Measurements from ENCODE around the gene NOP10.
"Not testable (repeated sequence)": the region's sequence is repeated elsewhere in the genome, so short reads cannot be mapped to it uniquely, and the experiment has no call there.

NOP10 gene

DNA sequence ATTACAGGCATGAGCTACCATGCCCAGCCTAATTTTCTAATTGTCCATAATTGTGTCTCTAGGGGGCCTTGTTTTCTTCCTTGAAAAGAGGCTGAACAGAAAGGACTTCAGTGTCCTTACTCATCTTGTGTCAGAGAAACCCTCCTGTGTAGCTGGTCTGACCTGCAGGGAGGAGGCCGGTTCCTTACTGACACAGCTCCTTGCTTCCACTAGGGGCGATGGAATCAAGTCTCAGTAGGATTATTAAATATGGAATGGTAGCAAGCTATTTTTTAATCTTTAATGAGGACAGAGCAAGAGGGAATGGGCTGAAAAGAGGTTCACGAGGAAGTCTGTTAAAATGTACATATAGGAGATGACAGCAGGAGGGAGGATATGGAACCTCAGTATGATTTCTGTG, 15.4 kb upstream of the NOP10 start:
- DNase-seq, result no peak

DNA sequence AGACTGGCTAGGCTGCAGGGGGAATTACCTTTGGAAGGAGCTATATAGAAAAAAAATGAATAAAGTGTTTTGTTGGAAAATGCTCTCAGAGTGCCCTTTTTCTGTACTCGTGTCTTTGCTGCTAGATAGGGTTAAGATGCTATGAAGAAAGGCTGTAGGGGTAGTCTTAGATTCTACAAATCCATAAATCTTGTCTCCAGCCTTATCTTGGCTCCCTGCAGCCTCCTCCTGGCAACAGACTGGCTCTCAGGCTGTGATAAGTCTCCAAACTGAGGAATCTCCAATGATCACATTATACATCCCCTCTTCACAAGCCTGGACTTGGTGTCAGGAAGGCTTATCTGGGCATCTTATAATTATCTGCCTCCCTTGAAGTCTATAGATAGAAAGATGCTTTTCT, 14.7 kb upstream of the NOP10 start:
- no peak for DNase-seq

DNA sequence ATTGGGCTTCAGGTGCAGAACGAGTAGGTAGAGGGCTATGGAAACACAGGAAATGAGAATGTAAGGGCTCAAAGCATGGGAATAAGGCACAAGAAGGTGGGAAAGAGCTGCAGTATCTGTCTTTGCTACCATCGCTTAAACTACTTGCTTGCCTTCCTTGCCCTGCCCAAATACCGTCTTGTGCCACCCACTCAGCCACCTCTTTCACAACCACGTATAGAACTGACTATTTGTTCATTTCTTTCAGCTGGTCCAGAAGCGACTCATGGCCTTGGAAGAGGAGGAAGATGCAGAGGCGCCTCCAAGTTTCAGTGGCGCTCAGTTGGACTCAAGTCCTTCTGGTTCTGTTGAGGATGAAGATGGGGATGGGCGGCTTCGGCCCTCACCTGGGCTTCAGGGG, 12.3 kb upstream of the NOP10 start:
- DNase-seq, result no peak

DNA sequence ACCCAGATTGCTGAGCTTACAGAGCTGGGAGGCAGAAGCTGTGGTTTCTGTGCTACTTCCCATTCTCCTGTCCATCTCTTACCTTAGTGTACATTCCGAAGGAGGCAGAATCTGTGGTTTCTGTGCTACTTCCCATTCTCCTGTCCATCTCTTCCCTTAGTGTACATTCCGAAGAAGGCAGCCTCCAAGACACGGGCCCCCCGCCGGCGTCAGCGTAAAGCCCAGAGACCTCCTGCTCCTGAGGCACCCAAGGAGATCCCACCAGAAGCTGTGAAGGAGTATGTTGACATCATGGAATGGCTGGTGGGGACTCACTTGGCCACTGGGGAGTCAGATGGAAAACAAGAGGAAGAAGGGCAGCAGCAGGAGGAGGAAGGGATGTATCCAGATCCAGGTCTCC, 11.3 kb upstream of the NOP10 start:
- DNase-seq, result no peak

DNA sequence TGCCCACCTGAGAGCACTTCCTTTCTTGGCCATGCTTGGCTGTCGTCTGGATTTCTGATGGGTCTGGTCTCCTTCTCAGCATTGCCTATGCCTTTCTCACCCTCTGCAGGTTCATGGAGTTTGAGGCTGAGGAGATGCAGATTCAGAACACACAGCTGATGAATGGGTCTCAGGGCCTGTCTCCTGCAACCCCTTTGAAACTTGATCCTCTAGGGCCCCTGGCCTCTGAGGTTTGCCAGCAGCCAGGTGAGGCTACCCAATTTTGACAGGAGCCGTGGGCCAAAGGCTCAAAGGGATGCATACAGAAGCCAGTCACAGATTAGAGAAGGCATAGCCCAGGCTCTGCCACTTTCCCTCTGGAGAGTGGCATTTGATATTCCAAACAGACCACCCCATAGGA, 10.7 kb upstream of the NOP10 start:
- DNase-seq, result no peak

DNA sequence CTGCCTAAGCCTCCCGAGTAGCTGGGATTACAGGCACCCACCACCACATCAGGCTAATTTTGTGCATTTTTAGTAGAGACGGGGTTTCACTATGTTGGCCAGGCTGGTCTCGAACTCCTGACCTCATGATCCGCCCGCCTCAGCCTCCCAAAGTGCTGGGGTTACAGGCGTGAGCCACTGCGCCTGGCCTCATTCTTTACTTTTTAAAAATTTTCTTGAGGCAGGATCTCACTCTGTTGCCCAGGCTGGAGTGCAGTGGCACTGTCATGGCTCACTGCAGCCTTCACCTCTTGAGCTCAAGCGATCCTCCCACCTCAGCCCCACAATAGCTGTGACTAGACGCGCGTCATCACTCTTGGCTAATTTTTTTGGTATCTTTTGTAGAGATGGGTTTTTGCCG, 10.1 kb upstream of the NOP10 start:
- DNase-seq, result not testable (repeated sequence)

DNA sequence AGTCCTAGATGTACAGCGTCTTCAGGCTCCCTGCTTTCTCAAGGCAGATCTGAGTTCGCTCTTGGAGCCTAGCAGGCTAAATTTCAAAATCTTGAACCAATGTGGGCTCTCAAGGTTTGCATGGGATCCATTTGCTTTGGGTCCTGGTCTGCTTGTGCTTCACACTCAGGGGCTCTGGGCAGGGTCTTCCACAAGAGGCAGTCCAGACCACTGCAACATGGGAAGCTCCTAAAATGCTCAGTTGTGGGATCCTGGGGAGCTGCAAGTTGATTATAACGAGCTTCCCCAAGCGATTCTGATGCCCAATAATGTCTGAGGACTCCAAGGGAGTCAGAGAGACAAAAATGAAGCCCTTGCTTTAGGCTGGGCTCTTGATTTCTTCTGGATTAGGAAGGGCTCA, 6.8 kb upstream of the NOP10 start:
- no peak for DNase-seq

DNA sequence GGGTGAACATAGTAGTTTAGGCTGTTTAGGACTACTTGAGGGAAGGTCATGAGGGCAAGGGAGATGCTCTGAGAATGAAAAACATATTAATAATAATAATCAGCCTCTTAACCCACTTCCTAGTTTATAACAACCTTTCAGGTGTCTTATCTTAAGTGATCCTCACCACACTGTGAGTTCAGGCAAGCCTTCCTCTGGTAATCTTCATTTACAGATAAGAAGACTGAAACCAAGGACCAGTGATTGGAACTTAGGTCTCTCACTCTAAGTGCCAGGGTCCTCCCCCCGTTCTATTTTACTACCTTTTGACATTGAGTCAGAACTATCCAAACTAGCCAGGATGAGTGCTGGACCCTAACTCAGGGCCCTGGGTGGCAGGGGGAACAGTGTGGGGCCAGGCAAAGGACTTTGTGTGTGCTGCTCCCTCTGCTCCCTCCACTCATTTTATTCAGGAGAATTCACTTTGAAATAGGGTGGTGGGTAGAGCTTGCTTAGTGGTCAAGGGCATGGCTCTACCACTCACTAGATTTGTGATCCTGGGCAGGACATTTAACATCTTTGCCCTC, 5.9 kb upstream of the NOP10 start:
- DNase-seq, result no peak

DNA sequence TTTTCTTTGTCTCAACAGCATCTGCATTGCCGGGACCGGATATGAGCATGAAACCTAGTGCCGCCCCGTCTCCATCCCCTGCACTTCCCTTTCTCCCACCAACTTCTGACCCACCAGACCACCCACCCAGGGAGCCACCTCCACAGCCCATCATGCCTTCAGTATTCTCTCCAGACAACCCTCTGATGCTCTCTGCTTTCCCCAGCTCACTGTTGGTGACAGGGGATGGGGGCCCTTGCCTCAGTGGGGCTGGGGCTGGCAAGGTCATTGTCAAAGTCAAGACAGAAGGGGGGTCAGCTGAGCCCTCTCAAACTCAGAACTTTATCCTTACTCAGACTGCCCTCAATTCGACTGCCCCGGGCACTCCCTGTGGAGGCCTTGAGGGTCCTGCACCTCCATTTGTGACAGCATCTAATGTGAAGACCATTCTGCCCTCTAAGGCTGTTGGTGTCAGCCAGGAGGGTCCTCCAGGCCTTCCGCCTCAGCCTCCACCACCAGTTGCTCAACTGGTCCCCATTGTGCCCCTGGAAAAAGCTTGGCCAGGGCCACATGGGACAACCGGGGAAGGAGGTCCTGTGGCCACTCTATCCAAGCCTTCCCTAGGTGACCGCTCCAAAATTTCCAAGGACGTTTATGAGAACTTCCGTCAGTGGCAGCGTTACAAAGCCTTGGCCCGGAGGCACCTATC, 5.2 kb upstream of the NOP10 start:
- DNase-seq, result no peak

DNA sequence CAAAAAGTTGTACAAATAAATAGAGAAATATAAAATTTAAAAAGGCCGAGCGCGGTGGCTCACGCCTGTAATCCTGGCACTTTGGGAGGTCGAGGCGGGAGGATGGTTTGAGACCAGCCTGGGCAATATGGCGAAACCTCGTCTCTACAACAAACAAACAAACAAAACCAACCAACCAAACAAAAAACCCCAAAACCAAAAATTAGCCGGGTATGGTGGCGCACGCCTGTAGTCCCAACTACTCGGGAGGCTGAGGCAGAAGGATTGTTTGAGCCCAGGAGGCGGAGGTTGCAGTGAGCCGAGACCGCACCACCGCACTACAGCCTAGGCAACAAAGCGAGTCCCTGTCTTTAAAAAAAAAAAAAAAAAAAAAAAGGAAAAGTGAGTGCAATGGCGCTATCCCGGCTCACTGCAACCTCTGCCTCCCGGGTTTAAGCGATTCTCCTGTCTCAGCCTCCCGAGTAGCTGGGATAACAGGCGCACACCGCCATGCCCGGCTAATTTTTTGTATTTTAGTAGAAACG, 661 bp downstream of the NOP10 start:
- not testable (repeated sequence) for DNase-seq

DNA sequence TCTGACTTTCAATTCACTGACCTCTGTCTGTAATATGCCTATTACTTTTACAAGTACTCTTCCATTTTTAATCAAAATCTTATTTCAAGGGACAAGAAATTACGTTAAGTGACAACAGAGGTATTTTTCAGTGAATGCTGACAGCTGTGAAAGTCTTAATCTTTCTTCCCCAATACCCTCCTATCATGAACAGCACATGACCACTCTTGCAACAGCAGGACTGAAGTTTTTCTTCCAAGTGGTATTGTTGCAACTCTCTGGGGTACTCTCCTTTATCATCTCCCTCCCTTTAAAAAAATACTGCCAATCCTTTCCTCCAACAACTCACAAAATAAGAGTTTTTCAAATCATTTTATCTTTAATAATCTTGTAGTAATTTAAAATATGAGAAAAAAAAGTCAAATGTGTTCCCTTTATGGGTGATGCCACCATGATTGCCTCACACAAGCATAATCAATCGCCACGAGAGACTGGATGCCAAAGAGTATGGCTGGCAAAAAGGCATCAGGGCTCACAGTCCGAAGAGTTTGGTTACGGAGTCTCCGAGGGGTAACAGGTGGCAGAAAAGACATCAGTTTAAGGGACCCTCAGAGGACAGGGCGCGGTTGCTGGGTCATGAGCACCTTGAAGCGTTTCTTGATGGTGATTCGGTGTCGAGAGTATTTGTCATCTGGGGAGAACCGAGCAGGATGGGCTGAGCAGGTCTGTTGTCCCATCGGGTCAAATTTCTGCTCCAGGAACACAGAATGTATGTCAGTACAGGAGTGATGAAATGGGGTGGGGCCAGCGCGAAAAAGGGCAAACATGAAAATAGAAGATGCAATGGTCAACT, 1.3 kb downstream of the NOP10 start:
- DNase-seq, result no peak

DNA sequence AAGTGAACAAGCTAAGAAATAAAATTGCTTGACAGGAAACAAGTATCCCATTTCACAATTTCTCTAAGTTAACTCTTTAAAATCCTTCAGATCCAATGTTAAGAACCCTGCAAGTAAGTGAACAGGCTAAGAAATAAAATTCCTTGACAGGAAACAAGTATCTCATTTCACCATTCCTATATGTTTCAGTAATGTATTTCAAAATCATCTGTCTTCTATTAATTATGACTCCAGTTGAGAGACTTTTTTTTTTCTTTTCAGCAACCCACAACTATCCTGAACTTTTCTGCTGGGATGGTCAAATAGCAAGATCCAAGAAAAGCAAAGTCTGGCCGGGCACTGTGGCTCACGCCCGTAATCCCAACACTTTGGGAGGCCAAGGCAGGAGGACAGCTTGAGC, 3.0 kb downstream of the NOP10 start:
- no peak for DNase-seq

DNA sequence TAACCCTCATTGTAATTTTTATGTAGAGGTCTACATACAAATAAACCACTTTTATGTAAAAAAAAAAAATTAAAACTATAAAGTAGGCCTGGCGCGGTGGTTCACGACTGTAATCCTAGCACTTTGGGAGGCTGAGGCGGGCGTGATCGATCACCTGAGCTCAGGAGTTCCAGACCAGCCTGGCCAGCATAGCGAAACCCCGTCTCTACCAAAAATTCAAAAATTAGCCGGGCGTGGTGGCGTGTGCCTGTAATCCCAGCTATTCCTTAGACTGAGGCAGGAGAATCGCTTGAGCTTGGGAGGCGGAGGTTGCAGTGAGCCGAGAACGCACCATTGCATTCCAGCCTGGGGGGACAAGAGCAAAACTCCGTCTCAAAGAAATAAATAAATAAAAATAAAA, 4.6 kb downstream of the NOP10 start:
- no peak for DNase-seq

DNA sequence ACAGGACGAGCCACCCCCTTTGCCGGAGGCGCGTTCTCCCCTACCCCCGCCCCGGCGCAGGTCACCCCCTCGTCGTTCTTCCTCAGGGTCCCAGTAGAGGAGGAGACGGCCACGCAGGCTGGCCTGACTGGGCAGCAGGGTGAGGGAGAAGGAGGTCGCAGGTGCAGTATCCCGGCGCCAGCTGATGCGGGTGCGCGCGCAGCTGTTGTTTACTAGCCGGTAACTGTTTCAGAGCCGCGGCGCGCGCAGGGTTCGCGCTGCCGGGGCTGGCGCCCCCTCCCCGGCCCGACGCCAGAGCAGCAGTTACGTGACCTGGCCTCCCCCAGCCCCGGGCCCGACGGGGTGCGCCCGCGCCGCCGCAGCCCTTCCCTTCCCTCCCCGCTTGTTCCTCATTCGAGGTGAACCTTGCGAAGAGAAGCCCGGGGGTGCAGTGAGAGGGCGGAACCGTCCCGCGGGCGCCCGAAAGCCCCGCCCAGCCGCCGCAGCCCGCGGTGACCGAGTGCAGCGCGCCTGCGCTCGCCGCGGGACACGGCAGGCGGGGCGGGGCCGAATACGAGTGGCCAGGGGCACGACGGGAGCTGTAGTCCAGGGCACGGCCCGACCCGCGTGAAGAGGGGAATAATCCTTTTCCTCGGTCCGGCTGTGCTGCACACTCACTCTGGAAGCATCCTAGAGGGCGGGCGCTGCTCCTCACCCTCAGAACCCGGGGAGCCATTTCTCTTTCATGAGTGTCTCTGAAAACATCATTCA, 5.2 kb downstream of the NOP10 start, which contains the start of gene SLC12A6:
Gene SLC12A6 (minus strand): TSS at position 225 of the 750 bp plus-strand sequence. CDS start 1,101 bp downstream, outside the sequence.
- peak; percentile 82 for DNase-seq

DNA sequence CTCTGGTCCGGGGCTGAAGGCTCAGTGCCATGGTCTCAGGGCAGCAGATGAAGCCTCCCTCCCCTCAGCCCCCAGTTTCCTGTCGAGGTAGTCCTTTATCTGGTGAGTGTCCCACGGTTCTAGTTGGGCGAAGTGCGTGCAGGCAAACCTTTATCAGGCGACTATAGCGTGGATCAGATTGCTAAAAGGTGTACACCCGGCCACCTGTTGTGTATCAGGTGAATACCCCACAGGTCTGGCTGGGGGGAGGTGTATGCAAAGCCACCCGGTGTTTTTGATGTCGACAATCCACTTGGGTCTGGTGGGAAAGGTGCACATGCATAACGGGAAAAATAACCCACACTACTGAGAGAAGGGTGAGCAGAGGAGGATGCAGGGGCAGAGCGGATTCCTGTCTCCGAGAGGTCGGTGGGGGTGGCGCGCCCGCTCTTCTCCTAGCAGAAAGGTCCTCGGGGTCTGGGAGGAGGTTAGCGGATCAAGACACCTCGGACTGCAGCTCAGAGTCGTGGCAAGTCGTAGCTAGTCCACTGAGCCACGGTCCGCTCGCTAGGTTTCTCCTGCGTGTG, 5.9 kb downstream of the NOP10 start:
- DNase-seq, result no peak

DNA sequence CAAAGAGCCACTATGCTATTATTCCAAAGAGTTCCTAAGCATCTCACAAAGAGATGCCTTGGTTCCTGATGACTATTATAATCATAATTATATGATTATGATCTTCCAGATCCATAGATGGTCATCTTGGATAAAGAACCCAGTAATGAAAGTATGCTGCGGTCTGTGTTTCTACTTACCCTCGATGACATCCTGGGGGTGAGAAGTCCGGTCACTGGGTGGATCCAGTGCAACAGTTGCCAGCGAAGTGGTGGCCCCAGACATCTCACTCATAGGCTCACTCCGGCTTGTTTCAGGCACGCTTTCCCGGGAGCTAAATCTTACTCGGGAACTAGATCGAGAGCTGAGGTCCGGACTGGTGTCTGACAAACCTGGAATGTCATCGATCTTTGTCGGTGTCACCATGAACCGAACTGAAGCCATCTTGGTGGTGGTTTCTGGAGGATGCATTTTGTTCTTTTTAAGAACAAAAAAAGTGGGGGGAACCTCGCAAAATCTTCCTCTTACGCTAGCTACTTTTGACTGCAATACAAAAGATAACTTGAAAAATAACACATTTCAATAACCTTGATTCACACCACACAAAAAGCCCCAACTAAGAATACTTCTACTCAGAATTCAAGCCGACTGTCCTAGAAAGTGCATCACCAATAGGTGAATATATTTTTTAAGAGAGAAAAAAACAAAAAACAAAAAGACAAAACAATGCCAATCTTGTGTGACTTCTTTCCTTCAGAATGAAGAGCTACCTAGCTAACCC, 6.5 kb downstream of the NOP10 start:
- DNase-seq, result no peak

DNA sequence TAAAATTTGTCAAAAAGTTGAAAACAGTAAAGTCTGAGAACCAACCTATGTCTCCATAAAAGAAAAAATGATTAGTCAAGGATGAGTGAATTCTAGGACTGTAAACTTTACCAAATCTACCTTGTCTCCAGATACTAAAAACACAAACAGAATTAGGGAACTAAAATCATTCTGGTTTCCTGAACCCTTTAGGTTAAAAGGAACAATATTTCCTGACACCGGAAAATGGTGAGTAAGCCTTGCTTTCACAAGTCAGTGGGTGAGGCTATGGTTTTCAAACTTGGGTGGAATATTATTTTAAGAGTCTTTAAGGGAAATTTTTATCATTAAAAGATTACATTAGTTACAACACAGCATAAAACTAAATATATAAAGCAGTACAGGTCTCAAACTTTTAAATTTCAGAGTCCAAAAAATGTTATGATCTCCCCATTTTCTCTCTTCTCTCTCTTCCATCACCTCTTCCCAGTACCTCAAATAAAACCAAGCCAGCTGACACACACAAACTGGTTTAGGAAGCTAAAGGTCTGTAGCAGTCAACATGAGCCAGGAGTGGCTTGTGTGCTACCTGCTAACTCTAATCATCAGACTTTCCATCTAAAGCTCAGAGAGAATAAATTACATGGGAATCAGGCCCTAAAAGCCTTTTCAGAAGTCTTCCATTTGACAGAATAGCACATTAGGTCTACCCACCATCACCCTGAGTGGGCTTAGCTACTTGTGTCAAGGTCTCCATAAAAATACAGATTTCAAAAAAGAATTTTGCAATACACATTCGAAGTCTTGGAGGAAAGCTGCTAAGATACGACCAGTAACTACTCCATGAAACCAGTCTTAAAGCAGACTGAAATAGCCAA, 7.5 kb downstream of the NOP10 start:
- DNase-seq, result no peak

DNA sequence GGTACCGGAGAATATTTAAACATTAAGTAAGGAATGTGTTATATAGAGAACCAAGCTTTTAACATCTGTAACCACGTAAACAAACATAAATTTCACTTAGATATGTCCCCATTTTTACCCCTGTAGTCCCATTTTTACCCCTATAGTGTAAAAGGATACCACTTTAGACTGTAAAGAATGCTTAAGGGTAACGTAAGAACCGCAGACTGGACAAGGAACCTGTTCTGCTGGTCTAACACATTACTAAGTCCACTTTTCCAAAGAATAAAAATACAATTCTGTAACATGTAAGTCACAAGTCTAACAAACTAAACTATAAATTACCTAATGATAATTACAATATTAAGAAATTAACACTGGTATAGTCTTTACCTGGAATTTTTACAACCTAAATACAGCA, 8.3 kb downstream of the NOP10 start:
- no peak for DNase-seq

DNA sequence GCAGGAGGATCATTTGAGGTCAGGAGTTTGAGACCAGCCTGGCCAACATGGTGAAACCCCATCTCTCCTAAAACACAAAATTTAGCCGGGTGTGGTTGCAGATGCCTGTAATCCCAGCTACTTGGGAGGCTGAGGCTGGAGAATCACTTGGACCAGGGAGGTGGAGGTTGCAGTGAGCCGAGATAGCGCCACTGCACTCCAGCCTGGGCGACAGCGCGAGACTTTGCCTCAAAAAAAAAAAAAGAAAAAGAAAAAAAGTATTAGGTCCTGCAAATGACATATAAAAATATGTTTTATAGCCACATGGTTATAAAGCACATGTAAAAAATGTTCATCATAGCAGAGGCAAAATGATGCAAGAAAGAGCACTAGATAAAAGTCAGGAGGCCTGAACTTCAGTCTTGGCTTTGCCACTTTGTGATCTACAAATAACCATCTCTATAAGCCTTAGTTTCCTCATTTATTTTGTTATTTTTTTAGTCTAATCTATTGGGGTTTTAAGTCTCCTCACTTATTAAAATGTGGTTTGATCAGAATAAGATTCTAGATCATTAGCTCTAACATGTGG, 10.3 kb downstream of the NOP10 start:
- no peak for DNase-seq

DNA sequence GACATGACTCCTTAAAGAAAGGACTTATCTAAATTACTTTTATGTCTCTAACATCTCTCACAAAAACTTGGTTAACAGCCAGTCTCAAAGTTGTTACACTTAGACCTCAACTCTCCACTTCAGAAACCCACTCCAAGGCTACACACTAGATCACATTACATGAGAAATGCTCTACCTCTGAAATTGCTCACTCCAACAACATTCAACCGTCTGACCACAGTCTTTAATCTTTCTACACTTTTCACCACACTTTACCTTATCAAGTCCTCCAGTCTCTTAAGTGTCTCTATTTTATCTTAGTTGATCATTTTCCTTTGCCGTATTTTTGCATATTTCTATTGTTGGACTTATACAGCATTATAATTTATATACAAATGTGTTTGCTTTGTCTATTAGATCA, 11.1 kb downstream of the NOP10 start:
- DNase-seq, result no peak

DNA sequence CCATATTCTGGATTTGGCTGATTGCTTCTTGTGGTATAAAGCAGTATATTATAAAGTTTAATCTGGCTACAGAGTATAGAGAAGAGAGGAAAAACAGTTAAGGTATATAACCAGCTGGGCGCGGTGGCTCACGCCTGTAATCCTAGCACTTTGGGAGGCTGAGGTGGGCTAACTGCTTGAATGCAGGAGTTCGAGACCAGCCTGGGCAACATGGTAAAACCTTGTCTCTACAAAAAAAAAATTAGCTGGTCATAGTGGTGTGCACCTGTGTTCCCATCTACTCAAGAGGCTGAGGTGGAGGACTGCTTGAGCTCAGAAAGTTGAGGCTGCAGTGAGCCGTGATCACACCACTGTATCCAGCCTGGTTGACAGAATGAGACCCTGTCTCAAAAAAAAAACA, 12.7 kb downstream of the NOP10 start:
- no peak for DNase-seq
